Fibroblast of lung (primary cell): ENCODE data around the gene MFN2. TPM values are rescaled to one million over a fixed set of nuclear protein-coding genes. Genes with fewer than 3 reads are reported as not detected.

Experiments used
- DNase-seq, 2 donors: peaks; one replicate each; pipeline versions ENCODE4 v3.0.0 to v3.0.0-alpha.2; 2010; ENCODE audit warnings: low read depth in 2 of 2
- H2AFZ ChIP-seq: 2 replicates; pipeline ENCODE4 v1.5.1; 2012; ENCODE audit warnings: low read length, control low read depth, inconsistent platforms
- H3K27ac ChIP-seq: 2 replicates; pipeline ENCODE4 v1.5.1; 2011; ENCODE audit warnings: low read length, control low read depth; ENCODE audit not compliant: insufficient read depth
- H3K27me3 ChIP-seq: 2 replicates; pipeline ENCODE4 v1.5.1; 2011; ENCODE audit warnings: mild to moderate bottlenecking, low read length; ENCODE audit not compliant: control insufficient read depth, insufficient read depth
- H3K36me3 ChIP-seq: 2 replicates; pipeline ENCODE4 v1.5.1; 2011; ENCODE audit warnings: low read length; ENCODE audit not compliant: control insufficient read depth, insufficient read depth
- H3K4me1 ChIP-seq: 2 replicates; pipeline ENCODE4 v1.5.1; 2011; ENCODE audit warnings: low read length; ENCODE audit not compliant: control insufficient read depth, insufficient read depth; ENCODE audit errors: extremely low read depth
- H3K4me2 ChIP-seq: 2 replicates; pipeline ENCODE4 v1.5.1; 2011; ENCODE audit warnings: low read length, control low read depth; ENCODE audit not compliant: insufficient read depth; ENCODE audit errors: extremely low read depth
- H3K4me3 ChIP-seq, 4 experiments: fragments of 200-600 bp in 1 of 4; sonication (generic) in 1 of 4; replicated peaks in 1 of 4; 2 replicates each; pipeline ENCODE4 v1.5.1; 2011 to 2016; ENCODE audit warnings: low read length in 4 of 4, low read depth in 3 of 4, mild to moderate bottlenecking in 3 of 4, control low read depth in 2 of 4, inconsistent platforms in 1 of 4, mixed read lengths in 1 of 4; ENCODE audit not compliant: insufficient read depth in 1 of 4; ENCODE audit errors: control extremely low read depth in 1 of 4
- H3K79me2 ChIP-seq: 2 replicates; pipeline ENCODE4 v1.5.1; 2012; ENCODE audit warnings: mild to moderate bottlenecking, low read length, inconsistent platforms; ENCODE audit not compliant: control insufficient read depth, insufficient read depth
- H3K9ac ChIP-seq: 2 replicates; pipeline ENCODE4 v1.5.1; 2011; ENCODE audit warnings: mild to moderate bottlenecking, low read length, control low read depth; ENCODE audit not compliant: insufficient read depth
- H3K9me3 ChIP-seq: 2 replicates; pipeline ENCODE4 v1.5.1; 2012; ENCODE audit warnings: low read depth, low read length; ENCODE audit not compliant: control insufficient read depth, insufficient read depth
- H4K20me1 ChIP-seq: 2 replicates; pipeline ENCODE4 v1.5.1; 2011; ENCODE audit warnings: low read length; ENCODE audit not compliant: control insufficient read depth, insufficient read depth; ENCODE audit errors: extremely low read depth
- CTCF ChIP-seq, 2 donors: IDR thresholded peaks in 1 of 2; conservative IDR thresholded peaks in 1 of 2; 1 replicate in 1 of 2; 2 replicates in 1 of 2; pipeline ENCODE4 v1.5.1; 2011 to 2012; ENCODE audit warnings: low read length in 2 of 2, control low read depth in 1 of 2, inconsistent platforms in 1 of 2, low read depth in 1 of 2, mild to moderate bottlenecking in 1 of 2
- EZH2 ChIP-seq: IDR thresholded peaks from 2 replicates; pipeline ENCODE4 v1.5.1; 2012; ENCODE audit warnings: low read length, control low read depth, mild to moderate bottlenecking; ENCODE audit errors: missing control alignments
- polyA plus RNA-seq, 2 donors: library from polyadenylated mRNA; depleted of rRNA in 1 of 2; stranded (reverse) in 1 of 2; unstranded in 1 of 2; fragments of >200 nt; gene quantifications; 2 replicates each; pipeline ENCODE4 v1.2.1, GENCODE V29; 2011 to 2012; ENCODE audit warnings: missing spikeins in 1 of 2
- total RNA-seq: library from RNA; depleted of rRNA; stranded (reverse); fragments of >200 nt; gene quantifications from 2 replicates; pipeline ENCODE4 v1.2.1, GENCODE V29; 2014

The MFN2 gene
- total and polyA plus RNA-seq, 2 donors (not counting 1 experiment from before 2014, with no cell fraction given), result 50.6 to 52.5 TPM

- Histone ChIP-seq H3K79me2 (no peaks in the 10 kb centered on the region), H3K9me3 (no peaks in the 10 kb centered on the region), H2AFZ (no peak overlapping the region), H3K9ac (no peak overlapping the region), H3K4me3 (no peak overlapping the region), H3K27ac (no peak overlapping the region), H3K4me2 (no peak overlapping the region), H4K20me1 (no peaks in the 10 kb centered on the region), H3K27me3 (no peaks in the 10 kb centered on the region), H3K4me1 (no peaks in the 10 kb centered on the region), H3K36me3 (peaks cover 43% of the 10 kb centered on the region)
- DNase-seq, result no peak
- TF ChIP-seq CTCF (conservative IDR thresholded peaks at IDR 0.05 in 1 of 2, IDR thresholded peaks at IDR 0.05 in 1 of 2; ENCODE audit: low read depth in 1 of 2, low read length in 2 of 2) (no peak), EZH2 (no peak)
Observed at GRCh38 chr1:12009318-12009947, 29.2 kb downstream of the MFN2 start.

GRCh38 chr1:12010746-12011570 is 30.7 kb downstream of the MFN2 start:
- Histone ChIP-seq H3K27ac (no peak overlapping the region), H3K79me2 (no peaks in the 10 kb centered on the region), H3K36me3 (peaks cover 32% of the 10 kb centered on the region), H3K9ac (no peak overlapping the region), H3K27me3 (no peaks in the 10 kb centered on the region), H3K4me2 (no peak overlapping the region), H3K9me3 (no peaks in the 10 kb centered on the region), H4K20me1 (no peaks in the 10 kb centered on the region), H2AFZ (no peak overlapping the region), H3K4me1 (no peaks in the 10 kb centered on the region), H3K4me3 (no peak overlapping the region)
- no peak for TF ChIP-seq CTCF (conservative IDR thresholded peaks at IDR 0.05 in 1 of 2, IDR thresholded peaks at IDR 0.05 in 1 of 2; ENCODE audit: low read depth in 1 of 2, low read length in 2 of 2)
- TF ChIP-seq EZH2, result no peak
- DNase-seq, result no peak

- TF ChIP-seq EZH2, result no peak
- no peak for TF ChIP-seq CTCF (conservative IDR thresholded peaks at IDR 0.05 in 1 of 2, IDR thresholded peaks at IDR 0.05 in 1 of 2; ENCODE audit: low read depth in 1 of 2, low read length in 2 of 2)
Observed at GRCh38 chr1:12011998-12012397, 31.8 kb downstream of the MFN2 start.

More at GRCh38 chr1:12011998-12012397, 31.8 kb downstream of the MFN2 start:
- no peak overlapping the region for H3K4me3 ChIP-seq
- H3K4me1 ChIP-seq, result no peaks in the 10 kb centered on the region
- no peak for DNase-seq
- no peak overlapping the region for H3K9ac ChIP-seq
- H3K36me3 ChIP-seq, result peaks cover 24% of the 10 kb centered on the region
- no peaks in the 10 kb centered on the region for H3K9me3 ChIP-seq
- no peaks in the 10 kb centered on the region for H4K20me1 ChIP-seq
- no peak overlapping the region for H2AFZ ChIP-seq
- H3K27me3 ChIP-seq, result no peaks in the 10 kb centered on the region
- H3K4me2 ChIP-seq, result no peak overlapping the region
- H3K79me2 ChIP-seq, result no peaks in the 10 kb centered on the region
- no peak overlapping the region for H3K27ac ChIP-seq
